Measurements from ENCODE around the gene UBXN11.

Gene UBXN11

GRCh38 chr1:26285366-26286063 is 20.9 kb downstream of the UBXN11 start:
- Histone ChIP-seq H3K9me3 (ENCODE audit: low read length) (no peaks in the 10 kb centered on the region), H3K27ac (ENCODE audit: low read depth, low read length, poor library complexity, severe bottlenecking) (peak overlapping the region; percentile 100), H3K4me3 (ENCODE audit: low read depth, low read length, poor library complexity, severe bottlenecking) (no peak overlapping the region), H3K4me1 (ENCODE audit: insufficient read depth, low read length, severe bottlenecking) (peaks cover 86% of the 10 kb centered on the region), H3F3A (ENCODE audit: insufficient read depth, low read length) (peaks cover 25% of the 10 kb centered on the region; the same call in 1 of the 2 replicates), H3K27me3 (ENCODE audit: insufficient read depth, low read length) (no peaks in the 10 kb centered on the region), H3K9ac (ENCODE audit: low read length) (peak overlapping the region; percentile 36; the same call in 1 of the 2 replicates), H2AFZ (ENCODE audit: low read length) (no peak overlapping the region), H3K9me2 (ENCODE audit: low read depth, low read length) (no peaks in the 10 kb centered on the region), H3K36me3 (ENCODE audit: insufficient read depth, low read length) (peaks cover 21% of the 10 kb centered on the region; the same call in 1 of the 2 replicates), H3K79me2 (ENCODE audit: insufficient read depth, low read length) (no peaks in the 10 kb centered on the region), H4K20me1 (ENCODE audit: insufficient read depth, low read length) (no peaks in the 10 kb centered on the region), H3K4me2 (ENCODE audit: low read length) (peak overlapping the region; percentile 16; the same call in 1 of the 2 replicates)
- TF ChIP-seq EZH2 (IDR thresholded peaks at IDR 0.05; ENCODE audit: borderline replicate concordance, low read length) (no peak), CTCF (IDR thresholded peaks at IDR 0.05; ENCODE audit: low read length) (peak; percentile 77)

GRCh38 chr1:26284597-26285347 is 21.7 kb downstream of the UBXN11 start:
- H3K9me2 ChIP-seq (ENCODE audit: low read depth, low read length), result no peaks in the 10 kb centered on the region
- H3F3A ChIP-seq (ENCODE audit: insufficient read depth, low read length), result peaks cover 20% of the 10 kb centered on the region; the same call in 1 of the 2 replicates
- H3K27ac ChIP-seq (ENCODE audit: low read depth, low read length, poor library complexity, severe bottlenecking), result peak overlapping the region; percentile 100
- H3K4me2 ChIP-seq (ENCODE audit: low read length), result peak overlapping the region; percentile 21; the same call in 1 of the 2 replicates
- no peaks in the 10 kb centered on the region for H3K79me2 ChIP-seq (ENCODE audit: insufficient read depth, low read length)
- peaks cover 21% of the 10 kb centered on the region; the same call in 1 of the 2 replicates for H3K36me3 ChIP-seq (ENCODE audit: insufficient read depth, low read length)
- no peaks in the 10 kb centered on the region for H3K9me3 ChIP-seq (ENCODE audit: low read length)
- peaks cover 84% of the 10 kb centered on the region for H3K4me1 ChIP-seq (ENCODE audit: insufficient read depth, low read length, severe bottlenecking)
- H4K20me1 ChIP-seq (ENCODE audit: insufficient read depth, low read length), result no peaks in the 10 kb centered on the region
- H3K4me3 ChIP-seq (ENCODE audit: low read depth, low read length, poor library complexity, severe bottlenecking), result no peak overlapping the region
- TF ChIP-seq CTCF (IDR thresholded peaks at IDR 0.05; ENCODE audit: low read length), result peak; percentile 95
- TF ChIP-seq EZH2 (IDR thresholded peaks at IDR 0.05; ENCODE audit: borderline replicate concordance, low read length), result no peak
- no peaks in the 10 kb centered on the region for H3K27me3 ChIP-seq (ENCODE audit: insufficient read depth, low read length)
- no peak overlapping the region for H2AFZ ChIP-seq (ENCODE audit: low read length)
- peak overlapping the region; percentile 36; the same call in 1 of the 2 replicates for H3K9ac ChIP-seq (ENCODE audit: low read length)

- peaks cover 21% of the 10 kb centered on the region; the same call in 1 of the 2 replicates for H3K36me3 ChIP-seq (ENCODE audit: insufficient read depth, low read length)
- TF ChIP-seq CTCF (IDR thresholded peaks at IDR 0.05; ENCODE audit: low read length), result no peak
- no peak for TF ChIP-seq EZH2 (IDR thresholded peaks at IDR 0.05; ENCODE audit: borderline replicate concordance, low read length)
- no peak overlapping the region for H3K4me3 ChIP-seq (ENCODE audit: low read depth, low read length, poor library complexity, severe bottlenecking)
- H3K27ac ChIP-seq (ENCODE audit: low read depth, low read length, poor library complexity, severe bottlenecking), result peak overlapping the region; percentile 100
- no peaks in the 10 kb centered on the region for H3K27me3 ChIP-seq (ENCODE audit: insufficient read depth, low read length)
- H3K4me2 ChIP-seq (ENCODE audit: low read length), result no peak overlapping the region; the same call in 1 of the 2 replicates
- peaks cover 83% of the 10 kb centered on the region for H3K4me1 ChIP-seq (ENCODE audit: insufficient read depth, low read length, severe bottlenecking)
- no peaks in the 10 kb centered on the region for H3K9me2 ChIP-seq (ENCODE audit: low read depth, low read length)
- no peaks in the 10 kb centered on the region for H4K20me1 ChIP-seq (ENCODE audit: insufficient read depth, low read length)
- H3K9me3 ChIP-seq (ENCODE audit: low read length), result no peaks in the 10 kb centered on the region
- peak overlapping the region; percentile 3; the same call in 1 of the 2 replicates for H3K9ac ChIP-seq (ENCODE audit: low read length)
- no peak overlapping the region for H2AFZ ChIP-seq (ENCODE audit: low read length)
- no peaks in the 10 kb centered on the region for H3K79me2 ChIP-seq (ENCODE audit: insufficient read depth, low read length)
- peaks cover 20% of the 10 kb centered on the region; the same call in 1 of the 2 replicates for H3F3A ChIP-seq (ENCODE audit: insufficient read depth, low read length)
Observed at GRCh38 chr1:26283871-26284596, 22.4 kb downstream of the UBXN11 start.
